ENCODE measurements around the gene CSF2RB. TPM values are rescaled to one million over a fixed set of nuclear protein-coding genes. Genes with fewer than 3 reads are reported as not detected.

The CSF2RB gene
- total RNA-seq, 3 donors from 2014 or later, result 4.1 to 8.1 (median 5.3) TPM

- DNase-seq, result no peak
- intact Hi-C loops (cut with DNase I, micrococcal nuclease), result no loop called here
- ATAC-seq, result no peak
- H3K4me1 ChIP-seq (ENCODE audit: low read depth), result no peaks in the 10 kb centered on the region
- no peaks in the 10 kb centered on the region for H3K36me3 ChIP-seq (ENCODE audit: low read depth)
- H3K4me3 ChIP-seq, result no peak overlapping the region
- no peaks in the 10 kb centered on the region for H3K9me3 ChIP-seq
- TF ChIP-seq CTCF (IDR thresholded peaks at IDR 0.05), result no peak
These were observed 48.2 kb downstream of the CSF2RB start for GRCh38 chr22:36961626-36962025.

GRCh38 chr22:36963302-36963701, 49.9 kb downstream of the CSF2RB start:
- no peaks in the 10 kb centered on the region for H3K36me3 ChIP-seq (ENCODE audit: low read depth)
- intact Hi-C loops (cut with DNase I, micrococcal nuclease), result no loop called here
- H3K4me1 ChIP-seq (ENCODE audit: low read depth), result no peaks in the 10 kb centered on the region
- ATAC-seq (no peak), DNase-seq (no peak)
- no peaks in the 10 kb centered on the region for H3K9me3 ChIP-seq
- no peak overlapping the region for H3K4me3 ChIP-seq
- TF ChIP-seq CTCF (IDR thresholded peaks at IDR 0.05), result no peak

GRCh38 chr22:36964106-36964505, 50.7 kb downstream of the CSF2RB start:
- H3K4me3 ChIP-seq, result no peak overlapping the region
- H3K36me3 ChIP-seq (ENCODE audit: low read depth), result no peaks in the 10 kb centered on the region
- no peak for DNase-seq
- TF ChIP-seq CTCF (IDR thresholded peaks at IDR 0.05), result no peak
- no peaks in the 10 kb centered on the region for H3K9me3 ChIP-seq
- intact Hi-C loops (cut with DNase I, micrococcal nuclease), result no loop called here
- no peaks in the 10 kb centered on the region for H3K4me1 ChIP-seq (ENCODE audit: low read depth)
- ATAC-seq, result no peak

- DNase-seq, result no peak
These were observed 52.3 kb downstream of the CSF2RB start for GRCh38 chr22:36965696-36966095.

GRCh38 chr22:36966851-36967540, 53.6 kb downstream of the CSF2RB start:
- Histone ChIP-seq H3K36me3 (ENCODE audit: low read depth) (no peaks in the 10 kb centered on the region), H3K4me1 (ENCODE audit: low read depth) (peaks cover 5% of the 10 kb centered on the region), H3K9me3 (no peaks in the 10 kb centered on the region), H3K4me3 (no peak overlapping the region)
- DNase-seq, result no peak
- no peak for TF ChIP-seq CTCF (IDR thresholded peaks at IDR 0.05)
- intact Hi-C loops (cut with DNase I, micrococcal nuclease), result no loop called here
- ATAC-seq, result no peak

More at GRCh38 chr22:36965696-36966095, 52.3 kb downstream of the CSF2RB start:
- no peak for ATAC-seq
- no peaks in the 10 kb centered on the region for H3K9me3 ChIP-seq
- intact Hi-C loops (cut with DNase I, micrococcal nuclease), result no loop called here
- no peak for TF ChIP-seq CTCF (IDR thresholded peaks at IDR 0.05)
- H3K4me3 ChIP-seq, result no peak overlapping the region
- no peaks in the 10 kb centered on the region for H3K4me1 ChIP-seq (ENCODE audit: low read depth)
- H3K36me3 ChIP-seq (ENCODE audit: low read depth), result no peaks in the 10 kb centered on the region

Measured in mucosa of descending colon (tissue), 3 donors.